GM21423 (cell line): Measurements from ENCODE around the gene INPP5A.
"Not testable (repeated sequence)": the region's sequence is repeated elsewhere in the genome, so short reads cannot be mapped to it uniquely, and the experiment has no call there.

ENCODE experiments used
- ATAC-seq: cut with Tn5 transposase; IDR thresholded peaks from one replicate; pipeline ENCODE4 v1.9.1; 2021; ENCODE audit warnings: mild to moderate bottlenecking, moderate library complexity; ENCODE audit not compliant: unreplicated experiment

The INPP5A gene

DNA sequence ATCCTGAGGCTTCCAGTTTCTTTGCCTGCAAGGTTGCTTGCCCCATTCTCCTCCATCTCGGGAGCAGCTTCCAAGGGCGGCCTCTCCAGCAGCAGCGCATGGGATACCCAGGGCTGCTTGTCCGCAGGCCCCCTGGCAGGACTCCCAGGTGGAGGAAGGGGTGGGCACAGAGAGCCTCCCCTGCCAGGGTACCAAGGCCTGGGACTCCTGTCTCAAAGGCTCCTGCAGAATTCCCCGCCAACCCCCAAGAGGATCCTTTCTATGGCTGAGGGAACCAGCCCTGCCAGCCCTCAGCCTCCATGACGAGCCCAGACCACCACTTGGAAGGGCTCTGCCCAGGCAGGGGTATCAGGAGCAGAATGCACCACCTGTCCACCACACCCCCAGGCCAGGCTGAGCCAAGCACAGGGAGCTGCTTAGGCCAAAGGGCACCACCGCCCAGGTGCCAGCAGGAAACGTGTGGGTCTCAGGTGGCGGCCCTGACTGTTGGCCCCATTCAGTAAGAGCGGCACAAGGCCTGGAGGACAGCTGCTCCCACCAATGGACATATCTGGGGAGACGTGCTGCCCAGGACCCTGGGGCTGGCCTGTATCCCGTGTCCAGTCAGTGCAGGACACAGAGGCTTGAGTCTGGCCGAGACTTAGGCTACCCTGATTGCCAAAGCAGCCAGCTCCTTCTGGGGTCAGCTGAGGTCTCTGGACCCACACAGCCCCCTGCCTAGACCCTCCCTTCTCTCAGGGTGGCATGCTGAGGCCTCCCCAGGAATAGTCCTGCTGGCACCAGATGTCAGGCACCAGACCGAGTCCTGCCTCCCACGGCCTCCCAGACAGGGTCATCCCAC lies 33.8 kb upstream of the INPP5A start:
- ATAC-seq: no peak

DNA sequence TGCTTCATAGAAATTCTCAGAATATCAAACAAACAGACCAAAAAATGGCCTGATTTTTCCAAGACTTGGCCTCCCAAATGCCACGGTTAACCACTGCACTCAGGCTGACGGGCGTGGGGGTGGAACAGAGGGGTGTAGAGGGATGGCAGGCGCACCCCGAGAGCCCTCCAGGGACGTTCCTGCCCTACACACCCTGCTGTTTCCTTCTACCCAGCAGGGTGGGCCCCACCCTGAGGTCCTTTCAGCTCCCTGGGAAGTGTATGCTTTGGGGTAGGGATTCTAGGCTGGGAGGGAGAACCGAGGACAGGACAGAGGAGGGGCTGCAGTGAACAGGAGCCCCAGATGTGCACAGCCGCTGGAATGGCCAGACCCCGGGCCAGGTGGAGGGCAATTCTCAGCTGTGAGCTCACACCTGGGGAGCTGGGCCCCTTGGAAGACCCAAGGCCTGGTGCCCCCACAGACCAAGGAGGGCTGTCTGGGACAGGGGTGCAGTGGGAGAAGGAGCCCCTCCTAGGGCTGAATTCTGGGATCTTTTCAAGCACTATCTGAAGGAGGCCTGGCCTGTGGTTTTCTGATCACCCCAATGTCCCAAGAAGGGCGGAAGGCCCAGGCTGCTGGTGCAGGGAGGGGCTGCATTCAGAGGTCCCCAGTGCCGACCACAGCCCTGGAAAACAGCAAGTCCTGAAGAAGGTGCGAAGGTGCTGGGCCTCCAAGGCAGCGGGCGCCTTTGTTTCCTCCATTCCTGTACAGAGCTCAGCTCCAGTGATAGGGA lies 32.9 kb upstream of the INPP5A start:
- ATAC-seq: no peak

DNA sequence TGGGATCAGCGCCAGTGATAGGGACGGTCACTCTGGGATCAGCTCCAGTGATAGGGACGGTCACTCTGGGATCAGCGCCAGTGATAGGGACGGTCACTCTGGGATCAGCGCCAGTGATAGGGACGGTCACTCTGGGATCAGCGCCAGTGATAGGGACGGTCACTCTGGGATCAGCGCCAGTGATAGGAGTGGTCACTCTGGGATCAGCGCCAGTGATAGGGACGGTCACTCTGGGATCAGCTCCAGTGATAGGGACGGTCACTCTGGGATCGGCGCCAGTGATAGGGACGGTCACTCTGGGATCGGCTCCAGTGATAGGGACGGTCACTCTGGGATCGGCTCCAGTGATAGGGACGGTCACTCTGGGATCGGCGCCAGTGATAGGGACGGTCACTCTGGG lies 32.0 kb upstream of the INPP5A start:
- not testable (repeated sequence) for ATAC-seq

DNA sequence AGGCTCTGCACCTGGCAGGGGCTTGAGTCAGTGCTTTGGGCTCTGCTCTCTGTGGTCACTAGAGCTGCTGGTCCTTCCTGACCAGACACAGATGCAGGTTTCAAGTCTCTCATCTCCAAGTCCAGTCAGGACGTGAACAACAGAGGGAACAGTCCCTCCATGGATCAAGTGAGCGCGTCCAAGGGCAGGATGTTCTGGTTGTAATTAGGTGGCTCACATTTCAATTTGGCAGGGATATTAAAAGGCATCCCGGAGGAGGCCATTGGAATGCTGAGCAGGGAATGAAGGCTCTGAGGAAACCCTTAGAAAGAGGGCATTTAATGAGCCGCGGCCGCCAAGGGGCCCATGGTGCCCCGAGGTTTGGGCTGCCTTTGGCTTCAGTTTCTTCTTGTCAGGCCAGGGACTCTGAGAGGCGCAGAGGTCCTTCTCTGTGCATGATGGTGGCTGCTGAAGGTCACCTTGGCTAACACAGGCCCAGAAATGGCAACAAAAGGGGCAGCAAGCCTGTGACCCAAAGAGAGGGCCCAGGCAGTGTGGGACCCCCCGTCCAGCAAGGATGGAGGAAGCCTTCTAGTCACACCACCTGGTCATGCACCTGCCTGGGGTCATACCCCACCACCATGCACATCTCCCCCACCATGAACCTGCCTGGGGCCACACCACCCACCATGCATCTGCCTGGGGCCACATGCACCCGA lies 30.7 kb upstream of the INPP5A start:
- no peak for ATAC-seq

DNA sequence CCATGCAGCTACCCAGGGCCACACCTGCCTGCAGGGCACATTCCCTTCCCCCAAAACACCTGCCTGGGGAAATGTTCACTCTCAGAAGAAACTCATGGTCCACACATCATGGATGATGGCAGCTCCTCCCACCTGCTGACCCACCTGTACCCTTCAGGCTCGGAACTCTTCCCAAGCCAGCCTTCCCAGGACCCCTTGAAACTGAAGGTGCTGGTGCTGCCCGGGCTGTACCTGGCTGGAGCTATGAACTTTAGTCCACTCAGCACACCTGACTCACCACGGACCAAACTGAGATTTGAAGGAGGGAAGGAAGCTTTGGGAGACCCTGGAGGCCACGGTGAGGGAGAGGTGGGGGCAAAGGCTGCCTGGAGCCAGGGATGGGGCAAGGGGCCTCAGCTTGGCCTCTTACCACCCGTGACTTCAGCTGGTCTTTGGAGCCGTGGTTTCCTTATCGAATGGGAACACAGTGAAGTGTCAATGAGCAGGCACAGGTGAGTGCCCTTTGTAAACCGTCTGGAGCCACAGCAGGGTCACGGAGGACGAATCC lies 30.1 kb upstream of the INPP5A start:
- no peak for ATAC-seq

DNA sequence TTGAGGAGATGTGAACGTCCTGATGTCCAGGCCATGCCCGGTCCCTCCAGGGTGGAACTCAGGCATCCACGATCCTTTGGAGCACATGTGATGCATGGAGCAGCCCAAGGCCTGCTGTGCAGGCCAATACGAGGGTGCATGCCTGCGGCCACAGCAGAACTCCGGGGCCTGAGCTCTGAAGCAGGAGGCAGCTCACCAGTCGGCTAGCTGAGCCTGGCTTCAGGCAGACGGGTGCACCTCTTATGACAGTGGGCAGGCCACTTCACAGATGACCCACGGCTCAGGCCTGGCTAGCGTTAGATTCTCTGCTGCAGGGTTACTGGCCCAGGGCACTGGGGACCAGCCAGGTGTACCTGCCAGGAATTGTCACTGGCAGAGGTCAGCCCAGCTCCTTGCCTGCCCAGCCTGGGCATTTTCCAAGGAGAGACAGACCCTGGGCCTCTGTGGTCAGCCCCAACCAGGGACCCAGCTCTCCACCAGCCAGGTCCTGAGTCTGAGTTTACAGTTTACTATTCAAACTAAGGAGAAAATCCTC lies 29.6 kb upstream of the INPP5A start:
- ATAC-seq: no peak

DNA sequence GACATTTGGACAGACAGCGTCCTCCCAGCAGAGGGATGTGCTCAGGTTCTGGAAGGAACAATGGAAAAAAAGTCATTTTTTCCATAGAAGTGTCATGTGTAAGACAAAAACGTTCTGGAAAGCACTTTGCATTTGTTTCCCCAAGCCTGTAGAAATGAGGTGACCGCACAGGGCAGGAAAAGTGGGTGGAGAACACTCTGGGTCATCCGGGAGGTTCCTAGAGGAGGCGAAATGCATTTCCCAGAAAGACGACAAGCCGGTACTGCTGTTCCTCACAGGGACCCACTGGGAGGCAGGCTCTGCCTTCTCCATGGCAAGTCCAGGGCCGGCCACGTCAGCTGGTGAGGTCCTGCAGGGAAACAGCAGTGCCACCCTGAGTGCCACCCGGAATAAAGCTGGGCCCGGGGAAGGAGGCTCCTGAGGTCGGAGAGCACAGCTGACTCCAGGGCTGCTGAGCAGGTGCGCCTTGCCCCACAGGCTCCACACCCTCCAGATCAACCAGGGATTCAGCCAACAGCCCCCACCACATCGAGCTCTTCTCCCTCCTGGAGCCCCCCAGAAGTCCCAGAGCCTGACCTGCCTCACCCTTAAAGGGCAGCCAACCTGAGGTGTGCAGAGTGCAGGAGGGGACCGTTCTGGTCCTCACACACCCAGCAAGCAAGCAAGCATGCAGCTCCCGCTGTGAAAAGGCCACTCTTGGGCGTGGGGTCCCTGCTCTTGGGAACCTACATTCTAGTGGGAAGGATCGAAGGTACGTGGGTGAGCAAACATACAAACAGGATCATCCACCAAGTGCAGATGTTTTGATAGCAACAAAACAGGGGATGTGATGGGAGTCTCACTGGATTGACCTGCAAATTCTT lies 28.8 kb upstream of the INPP5A start:
- no peak for ATAC-seq

DNA sequence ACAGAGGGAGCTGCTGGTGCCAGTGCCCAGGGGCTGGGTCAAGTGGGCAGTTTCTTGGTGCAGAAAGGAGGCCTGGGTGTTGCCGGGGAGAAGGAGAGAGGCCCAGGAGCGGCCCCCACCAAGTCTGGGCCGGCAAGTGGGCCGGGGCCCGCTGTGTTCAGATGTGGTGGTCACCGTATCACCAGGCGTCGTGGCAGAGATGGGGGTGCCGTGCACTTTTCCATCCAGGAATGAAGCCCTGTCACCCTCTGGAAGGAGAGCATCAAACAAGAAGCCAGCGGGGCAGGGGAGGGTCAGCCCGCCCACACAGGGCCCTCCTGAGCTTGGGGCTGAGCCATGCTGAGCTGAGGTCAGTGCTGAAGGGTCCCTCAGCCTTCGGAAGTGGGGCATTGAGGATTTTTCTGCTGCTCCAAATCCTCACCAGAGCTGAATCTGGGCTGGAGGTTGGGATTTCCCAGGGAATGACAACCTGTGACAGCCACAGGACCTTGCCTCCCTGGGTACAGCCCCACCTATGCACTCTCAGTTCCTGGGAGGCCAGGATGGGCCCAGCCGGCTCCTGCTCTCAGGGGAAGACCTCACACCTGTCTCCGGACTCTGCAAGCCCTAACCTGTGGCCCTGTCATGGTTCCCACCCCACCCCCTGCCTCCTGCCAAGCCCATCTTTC lies 27.9 kb upstream of the INPP5A start:
- ATAC-seq: no peak

DNA sequence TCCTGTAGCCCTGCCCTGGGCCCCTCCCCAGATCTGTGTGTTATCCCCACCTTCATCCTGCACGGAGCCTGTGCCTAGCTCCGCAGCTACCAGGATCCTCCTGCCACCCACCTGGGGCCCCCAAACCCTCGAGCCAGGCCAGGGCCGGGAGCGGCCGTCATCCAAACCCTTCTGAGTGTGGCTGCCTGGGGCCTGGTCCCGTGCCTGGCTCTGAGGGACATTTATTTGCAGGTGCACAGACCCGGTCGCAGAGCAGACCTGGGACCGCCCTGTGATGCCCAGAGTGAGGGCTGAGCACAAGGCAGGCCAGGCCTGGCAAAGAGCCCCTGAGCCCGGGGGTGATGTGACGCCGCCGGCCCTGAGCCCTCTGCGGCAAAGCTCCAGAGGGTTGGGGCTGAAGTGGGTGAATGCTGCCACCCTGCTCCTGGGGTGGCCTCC lies 27.4 kb upstream of the INPP5A start:
- no peak for ATAC-seq

DNA sequence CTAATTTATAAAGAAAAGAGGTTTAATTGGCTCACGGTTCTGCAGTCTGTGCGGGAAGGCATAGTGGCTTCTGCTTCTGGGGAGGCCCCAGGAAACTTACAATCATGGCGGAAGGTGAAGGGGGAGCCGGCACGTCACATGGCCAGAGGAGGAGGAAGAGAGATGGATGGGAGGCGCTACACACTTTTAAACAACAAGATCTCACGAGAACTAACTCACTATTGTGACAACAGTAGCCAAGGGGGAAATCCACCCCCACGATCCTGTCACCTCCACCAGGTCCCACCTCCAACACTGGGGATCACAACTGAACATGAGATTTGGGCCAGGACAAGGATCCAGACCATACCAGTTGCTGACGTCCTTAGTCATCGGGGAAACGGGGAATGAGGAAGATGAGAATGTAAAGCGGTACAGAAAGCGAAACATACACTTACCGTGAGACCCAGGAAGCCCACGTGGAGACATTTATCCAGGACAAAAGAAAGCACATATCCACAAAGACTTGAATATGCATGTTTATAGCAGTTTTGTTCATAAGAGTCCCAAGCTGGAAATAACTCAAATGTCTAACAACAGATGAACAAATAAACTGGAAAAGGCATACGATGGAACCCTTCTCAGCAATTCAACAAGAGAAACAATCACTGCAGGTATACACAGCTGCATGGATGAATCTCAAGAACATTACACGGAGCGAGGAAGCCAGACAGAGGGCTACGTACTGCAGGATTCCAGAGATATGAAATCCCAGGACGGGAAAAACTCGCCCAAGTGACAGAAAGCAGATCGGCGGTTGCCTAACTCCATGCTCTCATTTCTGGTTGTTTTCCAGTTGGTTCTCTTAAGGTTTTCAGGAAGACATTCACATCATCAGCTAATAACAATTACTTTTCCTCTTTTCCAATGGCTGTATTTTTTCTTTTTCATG lies 26.2 kb upstream of the INPP5A start:
- no peak for ATAC-seq

DNA sequence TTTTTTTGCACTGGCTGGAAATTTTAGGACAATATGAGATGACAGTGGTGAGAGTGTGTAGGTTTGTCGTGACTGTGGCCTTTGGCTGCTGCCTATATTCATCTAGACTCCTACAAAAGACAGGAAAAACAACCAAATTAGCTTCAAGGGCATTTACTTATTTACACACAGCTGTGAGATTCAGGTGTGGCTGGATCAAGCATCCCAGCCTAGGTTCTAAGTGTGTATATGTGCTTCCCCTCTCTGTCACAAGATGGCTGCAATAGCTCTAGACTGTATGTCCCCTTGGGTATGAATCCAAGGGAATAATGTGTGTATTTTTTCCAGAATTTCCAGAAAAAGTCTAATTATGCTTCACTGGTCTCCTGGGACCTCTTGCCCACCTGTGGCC lies 25.5 kb upstream of the INPP5A start:
- ATAC-seq: no peak

DNA sequence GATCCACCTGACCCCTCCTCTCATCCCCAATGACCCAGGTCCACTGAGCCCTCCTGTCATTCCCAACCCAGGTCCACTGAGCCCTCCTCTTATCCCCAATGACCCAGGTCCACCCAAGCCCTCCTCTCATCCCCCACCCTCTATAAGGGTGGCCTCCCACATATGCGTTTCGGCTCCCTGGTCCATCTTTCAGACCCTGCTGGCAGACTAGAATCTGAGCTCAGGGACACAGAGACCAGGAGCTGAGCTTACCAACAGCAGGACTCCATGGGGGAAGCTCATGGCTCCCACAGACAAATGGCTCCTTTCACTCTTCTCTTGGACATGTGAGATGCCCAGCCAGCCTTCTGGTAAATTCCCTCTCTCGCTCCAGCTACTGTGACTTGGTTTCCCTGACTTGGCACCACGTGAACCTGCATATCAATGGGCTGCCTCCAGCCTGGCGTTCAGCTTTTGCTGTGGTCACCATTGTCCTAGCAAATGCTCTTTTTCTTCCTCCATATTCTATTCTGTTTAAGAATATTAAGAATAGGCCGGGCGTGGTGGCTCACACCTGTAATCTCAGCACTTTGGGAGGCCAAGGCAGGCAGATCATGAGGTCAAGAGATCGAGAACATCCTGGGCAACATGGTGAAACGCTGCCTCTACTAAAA lies 24.8 kb upstream of the INPP5A start:
- no peak for ATAC-seq

DNA sequence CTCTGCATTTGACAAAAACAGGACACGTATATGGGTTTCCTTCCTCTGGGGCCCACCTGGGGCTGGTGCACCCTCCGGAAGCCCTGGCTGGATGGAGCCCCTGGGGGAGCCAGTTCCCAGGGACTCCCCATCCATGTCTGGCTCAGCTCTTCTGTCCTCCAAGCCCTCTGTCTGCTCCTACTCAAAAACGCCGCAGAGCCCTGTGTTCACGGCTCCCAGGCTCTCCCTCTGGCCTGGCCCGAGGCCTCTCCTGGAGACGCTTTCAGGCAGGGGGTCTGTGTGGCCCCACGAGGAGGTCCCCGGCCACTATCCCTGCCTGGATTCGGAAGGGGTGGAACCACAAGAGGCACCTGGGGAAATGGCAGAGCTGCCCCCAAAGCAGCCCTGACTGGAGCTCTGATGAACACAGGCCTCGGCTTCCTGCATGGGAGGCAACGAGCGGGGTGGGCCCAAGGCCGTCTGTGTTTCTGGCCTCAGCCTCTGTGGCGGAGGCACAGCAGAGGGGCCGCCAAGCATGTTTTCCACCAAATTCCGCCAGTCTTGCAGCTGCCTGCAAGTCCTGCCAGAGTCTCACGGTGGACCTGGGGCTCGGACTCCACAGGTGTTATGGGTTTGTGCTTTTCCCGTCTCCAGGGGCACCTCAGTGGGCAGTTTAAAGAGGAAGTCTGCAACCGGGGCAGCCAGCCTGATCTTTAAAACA lies 22.6 kb upstream of the INPP5A start:
- ATAC-seq: no peak

DNA sequence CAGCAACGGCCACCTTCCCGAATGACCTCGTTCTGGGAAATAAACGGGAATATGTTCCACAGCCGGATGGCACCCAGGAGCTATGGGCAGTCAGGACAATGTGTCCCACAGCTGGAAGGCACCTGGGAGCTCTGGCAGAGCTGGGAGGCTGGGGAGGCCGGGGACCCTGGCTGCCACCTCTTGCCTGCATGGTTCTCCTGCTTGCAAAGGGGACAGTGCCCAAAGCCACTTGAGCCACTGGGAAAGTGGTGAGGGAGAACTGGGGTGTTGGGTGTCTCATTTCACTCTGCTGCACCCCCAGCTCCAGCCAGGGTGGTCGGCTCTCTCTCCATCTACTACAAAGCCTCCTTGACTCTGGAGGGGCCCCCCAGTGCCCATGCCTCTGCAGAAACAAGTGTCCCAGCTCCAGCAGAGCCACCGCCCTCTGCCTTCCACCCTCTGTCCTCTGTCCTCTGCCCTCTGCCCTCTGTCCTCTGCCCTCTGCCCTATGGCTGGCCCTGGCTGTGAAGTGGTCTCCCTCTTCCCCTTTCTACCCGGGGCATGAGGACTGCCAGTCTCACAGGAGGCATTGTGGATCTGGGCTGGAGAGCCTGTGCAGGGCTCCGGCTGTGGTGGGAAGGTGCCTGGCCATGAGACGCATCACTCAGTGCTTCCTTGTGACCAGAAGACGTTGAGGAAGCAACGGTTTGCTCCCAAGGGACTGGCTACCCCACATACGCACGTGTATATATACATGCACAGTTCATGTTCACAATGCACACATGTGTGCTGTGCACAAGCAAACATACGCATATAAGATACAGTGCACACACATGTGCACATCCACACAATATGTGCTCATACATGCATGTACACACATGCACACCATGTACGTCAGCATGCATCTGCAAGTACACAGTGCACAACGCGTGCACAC lies 21.5 kb upstream of the INPP5A start:
- no peak for ATAC-seq

DNA sequence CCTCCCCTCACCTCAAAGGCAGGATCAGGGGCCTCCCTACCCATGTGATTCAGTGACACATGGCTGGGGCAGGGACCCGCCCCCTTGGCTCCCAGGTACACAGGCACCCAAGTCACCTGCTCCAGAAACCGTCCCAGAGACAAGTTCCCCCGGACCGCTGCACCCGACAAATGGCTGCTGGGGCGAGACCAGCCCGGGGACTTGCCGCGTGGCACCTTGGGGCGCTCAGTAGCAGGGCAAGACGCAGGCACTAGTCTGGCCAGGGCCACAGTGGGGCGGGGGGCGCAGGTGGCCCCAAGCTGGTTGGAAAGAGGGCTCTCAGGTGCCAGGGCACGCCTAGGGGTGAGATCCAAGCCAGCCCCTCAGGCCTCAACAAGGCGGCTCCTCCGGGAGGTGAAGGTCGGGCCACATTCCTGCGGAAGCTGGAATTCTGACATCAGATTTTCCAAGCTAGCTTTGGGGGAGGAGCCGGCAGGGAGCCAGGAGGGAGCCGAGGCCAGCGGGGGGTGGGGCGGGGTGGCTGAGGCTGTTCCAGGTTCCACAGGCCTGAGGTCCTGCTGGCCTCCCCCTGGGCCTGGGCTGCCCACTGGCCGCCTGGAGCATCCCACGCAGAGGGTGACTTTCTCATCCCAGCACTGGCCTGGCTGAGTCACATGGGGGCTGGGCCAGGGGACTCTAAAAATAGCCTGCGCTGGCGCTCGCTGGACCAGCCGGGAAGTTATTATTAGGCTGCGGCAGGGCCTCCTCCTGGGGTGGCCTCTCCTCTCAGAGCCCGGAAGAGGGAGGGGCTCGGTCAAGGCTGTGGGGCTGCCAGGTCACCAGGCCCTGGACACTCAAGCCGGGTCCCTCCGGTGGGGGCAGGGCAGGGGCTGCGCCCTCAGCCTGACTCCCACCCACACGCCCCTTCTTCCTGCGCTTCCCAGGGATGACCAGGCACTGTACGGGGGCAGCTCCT lies 20.5 kb upstream of the INPP5A start:
- no peak for ATAC-seq
